ENCODE data around the gene GLS.
"Not testable (repeated sequence)": the region's sequence is repeated elsewhere in the genome, so short reads cannot be mapped to it uniquely, and the experiment has no call there.

Gene GLS

DNA sequence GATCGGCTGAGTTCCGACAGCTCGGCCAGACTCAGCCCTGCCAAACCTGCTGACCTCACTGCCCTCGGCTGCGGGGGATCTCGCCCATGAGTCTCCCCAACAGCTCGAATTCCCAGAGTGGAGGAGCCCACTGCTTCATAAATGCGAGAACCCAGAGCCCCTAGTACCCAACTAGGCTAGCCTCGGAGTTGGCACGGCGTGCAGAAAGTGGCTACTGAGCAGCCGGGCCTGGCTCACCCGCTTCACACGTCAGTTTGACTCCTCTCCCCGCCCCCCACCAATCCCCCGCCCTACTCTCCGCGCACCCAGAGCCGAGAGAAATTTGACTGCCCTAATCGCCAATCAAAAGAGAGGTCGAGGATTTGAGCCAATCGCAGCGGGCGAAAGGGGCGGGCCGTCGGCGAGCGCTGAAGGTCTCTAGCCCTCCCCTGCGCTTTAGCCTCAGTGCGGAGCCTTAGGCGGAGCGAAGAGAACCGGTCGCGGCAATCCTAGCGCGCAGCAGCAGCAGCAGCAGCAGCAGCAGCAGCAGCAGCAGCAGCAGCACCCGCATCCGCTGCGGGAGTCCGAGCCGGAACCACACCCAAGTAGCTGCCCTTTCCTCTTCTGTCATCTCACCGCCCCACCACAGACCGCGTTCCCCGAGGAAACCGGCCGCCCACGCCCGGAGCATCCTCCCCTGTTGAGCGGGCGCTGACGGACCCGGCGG is at the start of gene GLS:
TSS of gene GLS (plus strand) at position 444 of the 706 bp plus-strand sequence. CDS start 264 bp downstream, outside the sequence.
- peak; percentile 90 for DNase-seq (ENCODE audit: low read depth)

DNA sequence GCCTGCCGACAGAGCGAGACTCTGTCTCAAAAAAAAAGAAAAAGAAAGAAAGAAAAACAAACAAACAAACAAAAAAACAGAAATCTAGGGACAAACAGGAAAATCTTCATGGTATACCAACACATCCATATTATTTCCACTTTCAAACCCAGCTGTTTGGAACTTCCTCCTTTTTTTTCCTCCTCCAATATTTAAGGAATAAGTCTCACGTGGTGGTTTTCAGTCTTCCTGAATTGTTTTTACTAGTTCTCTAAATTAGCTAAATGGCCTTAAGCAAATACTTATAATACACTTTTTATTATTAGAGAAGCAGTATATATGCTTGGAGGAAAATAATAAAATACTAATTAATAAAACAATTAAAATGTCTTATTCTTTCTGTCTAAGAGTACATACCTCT is 48.7 kb upstream of the GLS start:
- DNase-seq (ENCODE audit: low read depth), result no peak

DNA sequence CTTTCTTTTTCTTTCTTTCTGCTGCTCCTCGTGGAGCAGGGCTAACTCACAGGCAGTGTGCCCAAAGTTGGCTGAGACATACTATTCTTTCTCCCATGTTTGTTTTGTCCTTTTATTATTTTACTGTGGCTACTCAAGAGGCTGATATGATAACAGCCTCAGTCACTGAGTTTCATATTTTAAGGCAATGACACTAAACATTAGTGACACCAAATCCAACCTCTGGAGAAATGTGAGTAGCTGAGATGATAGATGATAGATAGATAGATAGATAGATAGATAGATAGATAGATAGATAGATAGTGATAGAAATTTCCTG is 45.8 kb upstream of the GLS start:
- no peak for DNase-seq (ENCODE audit: low read depth)

DNA sequence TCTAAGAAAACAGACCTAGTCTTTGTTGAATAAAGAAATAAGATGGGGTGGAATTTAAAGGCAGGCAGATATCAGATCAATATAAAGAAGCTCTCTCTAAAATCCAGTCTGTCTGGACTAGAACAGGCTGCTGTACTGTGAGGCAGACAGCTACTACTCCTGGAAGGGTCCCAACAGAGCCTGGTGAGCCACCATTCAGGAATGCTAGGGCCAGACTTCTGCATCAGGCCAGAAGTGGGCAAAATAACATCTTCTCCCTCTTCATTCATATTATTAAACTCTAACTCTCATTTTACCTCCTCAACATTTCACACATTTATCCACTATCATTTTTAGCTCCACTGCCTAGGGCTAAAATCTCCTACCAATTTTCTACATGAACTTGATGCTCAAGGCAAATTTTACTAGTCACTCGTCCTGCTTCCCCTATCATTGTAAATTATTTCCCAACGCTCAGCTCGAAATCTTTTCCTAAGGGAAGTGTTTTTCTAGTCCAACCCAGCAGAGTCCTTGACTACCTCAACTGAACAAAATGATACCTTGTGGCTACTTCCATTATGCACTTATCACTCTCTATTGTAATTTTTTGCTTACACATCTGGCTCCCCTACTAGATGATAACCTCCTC is 45.2 kb upstream of the GLS start:
- no peak for DNase-seq (ENCODE audit: low read depth)

DNA sequence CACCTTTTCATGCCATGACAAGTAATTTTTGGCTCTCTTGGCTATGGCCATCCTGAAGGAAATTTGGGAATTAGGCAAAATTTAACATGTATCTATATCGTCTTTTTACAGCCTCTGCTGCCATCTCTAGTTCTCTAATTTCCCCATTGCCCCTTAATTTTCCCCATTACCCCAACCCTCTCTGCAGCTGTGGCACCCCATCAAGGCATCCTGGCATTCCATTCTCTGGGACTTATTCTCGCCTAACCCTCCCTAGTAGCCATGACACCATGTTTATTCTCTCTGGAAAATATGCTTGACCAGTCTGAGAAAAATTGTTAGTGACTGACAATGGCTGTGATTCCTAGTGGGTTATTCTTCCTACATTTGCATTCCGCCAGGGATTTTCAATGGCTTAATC is 43.9 kb upstream of the GLS start:
- no peak for DNase-seq (ENCODE audit: low read depth)

DNA sequence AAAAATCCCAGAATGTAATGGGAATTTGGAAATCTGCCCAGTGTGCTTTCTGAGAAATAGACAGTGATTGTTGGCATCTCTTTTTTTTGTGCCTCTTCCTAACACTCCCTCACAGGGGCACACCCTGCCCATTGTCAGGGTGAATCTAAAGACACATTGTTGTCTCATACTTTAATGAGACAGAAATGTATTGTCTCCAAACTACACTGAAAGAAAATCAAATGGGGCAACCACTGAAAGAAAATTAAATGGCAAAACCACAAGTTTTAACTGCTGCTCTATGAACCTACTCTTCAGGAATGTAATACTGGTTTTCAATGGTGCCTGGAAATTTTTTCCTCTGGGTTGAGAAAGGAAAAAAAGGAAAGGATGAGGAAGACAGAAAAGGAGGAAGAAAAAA is 43.2 kb upstream of the GLS start:
- no peak for DNase-seq (ENCODE audit: low read depth)

DNA sequence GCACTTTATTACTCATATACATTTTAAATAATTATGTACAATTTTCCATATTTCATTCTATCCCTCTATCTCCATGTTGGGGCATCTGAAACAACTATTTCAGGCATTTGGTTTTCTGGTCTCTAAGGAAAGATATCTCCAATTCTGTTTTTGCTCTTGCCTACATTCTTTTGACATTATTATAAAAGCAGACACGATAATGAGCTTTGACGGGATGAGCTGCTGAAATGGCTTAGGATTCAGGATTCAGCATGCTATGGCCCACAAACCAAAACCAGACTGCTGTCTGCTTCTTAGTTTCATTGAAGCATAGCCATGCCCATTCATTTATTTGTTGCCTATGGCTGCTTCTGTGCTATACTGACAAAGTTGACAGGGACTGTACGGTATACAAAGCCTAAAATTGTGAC is 42.7 kb upstream of the GLS start:
- no peak for DNase-seq (ENCODE audit: low read depth)

DNA sequence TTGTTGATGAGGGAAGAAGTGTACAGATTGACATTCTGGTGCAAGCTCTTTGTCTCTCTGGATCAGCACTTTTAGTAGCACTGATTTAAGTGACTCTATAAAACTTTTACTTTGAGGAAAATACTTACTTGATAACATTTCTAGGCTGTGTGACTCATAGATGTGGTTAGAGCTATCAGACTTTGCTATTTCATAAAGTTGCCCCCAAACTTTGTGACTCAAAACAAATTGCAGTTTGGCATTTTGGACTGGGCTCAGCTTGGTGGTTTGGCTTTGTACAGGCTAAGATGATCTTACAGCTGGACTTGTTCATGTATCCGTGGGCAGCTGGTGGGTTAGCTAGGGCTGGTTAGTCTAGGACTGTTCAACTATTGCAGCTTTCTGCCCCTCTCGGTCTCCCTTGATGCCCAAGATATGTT is 42.1 kb upstream of the GLS start:
- DNase-seq (ENCODE audit: low read depth), result no peak

DNA sequence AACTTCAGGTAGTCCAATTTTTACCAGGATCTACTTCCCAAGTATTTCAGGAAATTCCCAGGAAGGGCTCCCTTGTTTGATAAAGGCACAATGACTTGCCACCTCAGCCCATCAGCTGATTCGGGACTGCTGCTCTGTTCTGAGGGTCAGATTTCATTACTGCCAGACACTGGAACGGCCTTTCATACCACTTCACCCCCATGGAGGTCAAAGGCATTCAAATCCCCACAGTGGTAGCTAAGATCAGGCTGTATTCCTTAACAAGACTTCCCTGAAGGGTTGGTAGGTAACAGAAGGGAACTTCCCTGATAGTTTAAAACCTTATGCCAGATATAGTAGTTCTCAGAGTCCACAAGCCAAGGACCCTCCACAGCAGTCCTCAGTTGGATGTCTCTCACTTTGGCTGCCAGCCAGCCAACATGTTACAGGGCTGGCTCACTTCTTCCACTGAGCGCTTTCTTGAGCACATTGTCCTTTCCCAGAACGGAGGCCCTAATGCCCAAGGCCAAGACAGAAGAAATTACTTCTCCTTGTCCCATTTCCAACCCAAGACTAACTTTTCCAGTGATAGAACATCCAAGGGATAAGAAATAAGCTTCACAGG is 40.0 kb upstream of the GLS start:
- no peak for DNase-seq (ENCODE audit: low read depth)

DNA sequence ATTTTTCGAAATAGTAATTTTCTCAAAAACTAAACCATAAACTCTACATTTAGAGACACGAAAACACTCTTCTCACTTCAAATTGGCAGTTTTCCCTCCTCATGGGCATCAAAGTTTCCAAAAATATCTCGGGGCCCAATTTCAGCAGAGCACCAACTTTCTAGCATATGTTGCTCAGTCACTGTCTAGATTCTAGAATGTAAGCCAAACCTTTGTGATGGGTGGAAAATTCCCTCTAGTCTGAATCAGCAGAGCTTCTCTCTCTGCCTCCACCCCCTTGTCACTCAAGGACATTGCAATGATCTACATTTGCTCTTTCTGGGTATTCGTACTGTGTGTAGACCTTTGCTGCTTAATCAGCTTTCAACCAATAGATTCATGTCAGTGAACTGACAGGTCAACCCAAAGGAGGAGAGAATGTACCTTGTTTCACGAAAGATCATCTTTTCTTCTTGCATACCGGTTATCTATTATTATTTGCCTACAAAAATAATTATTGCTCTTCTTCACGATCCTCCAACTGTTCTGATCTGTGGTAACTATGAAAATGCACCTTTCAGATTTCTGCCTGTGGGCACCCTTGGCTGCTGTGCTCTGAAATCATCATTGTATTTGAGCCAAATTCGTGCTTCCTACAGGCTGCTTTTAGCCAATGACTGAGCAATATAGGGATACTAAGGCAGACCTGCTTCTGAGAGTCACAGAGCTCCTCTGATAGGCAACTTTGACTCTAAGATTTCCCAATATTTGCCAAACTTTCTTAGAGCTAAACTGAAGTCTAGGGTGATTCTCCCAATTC is 38.7 kb upstream of the GLS start:
- DNase-seq (ENCODE audit: low read depth), result no peak

DNA sequence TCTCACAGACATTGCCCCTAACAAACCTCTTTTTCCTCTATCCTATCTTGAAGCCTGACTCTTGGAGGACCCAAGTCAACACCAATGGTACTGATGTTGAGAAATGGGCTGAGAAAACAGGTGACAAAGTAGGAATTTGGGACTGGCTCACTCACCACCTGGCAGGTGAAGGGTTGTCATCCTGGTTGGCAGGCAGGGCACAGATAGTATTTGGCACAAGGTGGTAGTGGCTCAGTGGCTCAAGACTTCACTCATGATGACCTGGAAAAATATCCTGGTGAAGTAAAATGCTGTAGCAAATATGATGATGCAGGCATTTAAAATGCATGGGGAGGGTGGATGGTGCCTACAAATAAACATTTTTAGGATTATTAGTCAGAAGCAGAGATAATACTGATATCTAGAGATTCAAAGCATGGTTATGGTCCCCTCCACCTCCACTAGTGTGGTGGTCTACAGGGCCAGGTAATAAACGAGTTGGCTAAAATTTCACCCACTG is 38.0 kb upstream of the GLS start:
- DNase-seq (ENCODE audit: low read depth), result no peak

DNA sequence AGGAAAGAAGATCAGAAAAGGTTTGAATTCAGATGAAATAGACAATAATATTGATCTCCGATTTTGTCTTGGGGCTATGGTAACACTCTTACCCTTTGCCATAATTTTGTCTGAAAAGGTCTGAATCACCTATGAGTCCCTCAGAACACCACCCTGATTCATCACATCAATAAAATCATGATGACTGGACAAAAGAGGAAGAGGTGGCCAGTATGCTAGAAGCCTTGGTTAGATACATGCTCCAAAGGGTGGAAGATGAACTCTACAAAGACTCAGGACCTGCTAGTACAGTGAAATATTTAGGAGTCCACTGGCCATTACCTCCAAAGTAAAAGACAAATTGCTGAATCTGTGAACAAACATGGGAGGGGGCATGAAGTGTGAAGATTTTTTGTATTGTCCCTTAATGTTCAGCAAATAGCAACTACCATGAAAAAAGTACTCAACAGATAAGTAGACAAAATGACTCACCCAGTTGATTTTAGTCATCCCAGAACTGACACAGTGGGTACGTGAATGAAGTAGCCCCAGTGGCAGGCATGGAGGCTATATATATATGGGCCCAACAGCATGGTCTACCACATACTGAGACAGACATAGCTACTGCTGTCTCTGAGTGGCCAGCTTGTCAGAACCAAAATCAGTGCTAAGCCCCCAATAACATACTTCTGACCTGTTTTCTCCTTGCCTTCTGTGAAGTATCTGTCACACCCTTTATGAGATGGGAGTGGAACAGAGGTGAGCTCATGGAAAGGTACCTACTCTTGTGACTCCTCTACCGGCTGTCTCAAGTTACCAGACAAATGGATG is 36.5 kb upstream of the GLS start:
- no peak for DNase-seq (ENCODE audit: low read depth)

DNA sequence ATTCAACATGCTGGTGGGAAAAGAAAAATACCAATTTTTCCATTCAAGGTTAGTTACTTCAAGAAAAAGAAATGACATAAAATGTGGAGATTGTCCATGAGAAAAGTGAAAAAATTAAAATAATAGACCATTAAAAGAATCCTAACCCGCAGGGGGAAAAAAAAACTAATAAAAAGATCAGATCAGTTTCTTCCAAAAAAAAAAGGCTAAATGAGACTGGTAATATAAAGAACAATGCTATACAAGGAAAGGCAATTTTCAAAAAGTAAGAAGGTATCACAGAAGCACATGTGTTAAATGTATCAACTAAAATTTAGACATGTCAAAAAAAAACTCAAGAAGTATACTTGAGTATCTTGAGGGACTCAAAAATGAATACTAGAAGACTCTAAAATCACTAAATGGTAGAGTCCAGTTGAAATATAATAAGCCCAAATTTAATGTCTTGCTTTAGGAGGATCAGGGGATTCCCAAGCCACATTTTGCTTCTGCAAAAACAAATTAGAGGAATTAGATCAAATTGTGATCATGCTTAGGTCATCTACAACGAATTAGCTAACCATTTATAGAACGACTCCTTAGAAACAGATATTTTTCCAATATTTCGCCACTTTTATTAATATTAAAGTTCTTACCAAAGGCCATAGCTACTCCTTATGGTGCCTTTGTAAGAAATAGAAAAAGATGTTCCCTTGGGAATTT is 35.8 kb upstream of the GLS start:
- DNase-seq (ENCODE audit: low read depth), result no peak

DNA sequence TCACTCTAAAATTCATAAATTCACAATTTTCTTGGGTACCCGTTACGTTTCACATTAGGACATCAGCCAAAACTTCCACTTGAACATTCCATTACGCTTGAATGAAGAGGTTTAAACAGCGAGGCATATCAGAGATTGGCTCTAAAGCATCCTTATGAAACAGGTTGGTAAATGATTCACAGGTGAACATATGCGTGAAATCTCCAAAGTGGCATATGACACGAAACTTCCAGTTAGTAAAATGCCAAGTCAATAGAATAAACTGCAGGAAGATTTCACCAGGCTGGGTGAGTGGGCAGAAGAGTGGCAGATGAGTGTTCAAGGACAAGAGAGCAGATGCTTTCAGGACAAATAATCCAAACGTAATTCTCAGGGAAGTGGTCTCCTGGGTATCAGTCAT is 33.9 kb upstream of the GLS start:
- DNase-seq (ENCODE audit: low read depth), result no peak

DNA sequence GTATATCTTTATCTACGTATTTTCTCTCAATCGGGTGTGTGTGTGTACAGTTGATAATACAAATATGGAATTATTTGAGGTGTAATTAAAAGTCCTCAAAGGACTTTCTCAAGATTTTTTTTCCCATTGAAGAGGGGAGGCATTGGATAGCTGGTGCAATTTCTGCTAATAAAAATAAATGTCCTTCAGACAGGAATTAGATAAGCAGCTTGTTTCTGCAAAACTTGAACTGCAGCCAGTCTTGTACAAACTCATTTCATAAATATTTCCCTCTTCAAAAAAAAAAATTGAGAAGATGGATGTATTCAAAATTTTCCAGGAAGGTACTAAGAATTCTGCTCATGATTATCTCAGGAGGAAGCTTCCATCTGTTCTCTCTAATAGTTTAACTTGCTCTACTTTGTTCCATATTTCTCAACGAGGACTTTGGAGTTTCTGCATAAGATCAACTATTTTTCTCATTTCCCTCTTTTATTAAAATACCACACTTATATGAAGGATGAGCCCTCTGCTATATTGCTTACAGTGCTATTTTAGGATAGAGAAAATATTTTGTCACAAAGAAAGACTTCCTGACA is 33.0 kb upstream of the GLS start:
- no peak for DNase-seq (ENCODE audit: low read depth)

DNA sequence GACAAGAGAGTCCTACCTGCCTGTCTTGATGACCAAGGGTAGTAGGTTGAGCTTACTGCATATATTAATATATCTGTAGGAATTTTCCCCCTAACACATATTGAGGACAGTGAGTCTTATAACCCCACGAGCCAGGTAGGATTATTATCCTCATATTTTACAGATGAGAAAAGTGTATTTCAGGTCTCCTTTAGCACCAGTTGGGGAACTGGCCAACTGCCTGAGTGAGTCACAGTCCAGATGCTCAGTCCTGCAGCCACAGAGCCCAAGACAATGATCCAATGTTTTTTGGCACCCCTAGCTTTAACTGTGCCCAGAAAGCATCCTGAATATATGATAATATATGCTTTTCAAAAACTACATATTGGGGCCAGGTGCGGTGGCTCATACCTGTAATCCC is 30.8 kb upstream of the GLS start:
- no peak for DNase-seq (ENCODE audit: low read depth)

DNA sequence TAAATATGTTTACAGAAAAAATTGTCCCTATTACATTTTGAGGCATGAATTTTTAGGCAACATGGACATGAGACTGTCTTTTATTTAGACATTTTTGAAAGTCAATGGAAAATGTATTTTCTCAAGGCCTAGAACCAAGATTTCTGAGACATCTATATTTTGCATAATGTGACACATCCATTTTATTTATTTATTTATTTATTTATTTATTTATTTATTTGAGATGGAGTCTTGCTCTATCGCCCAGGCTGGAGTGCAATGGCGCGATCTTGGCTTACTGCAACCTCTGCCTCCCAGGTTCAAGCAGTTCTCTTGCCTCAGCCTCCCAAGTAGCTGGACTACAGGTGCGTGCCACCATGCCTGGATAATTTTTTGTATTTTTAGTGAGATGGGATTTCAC is 27.6 kb upstream of the GLS start:
- not testable (repeated sequence) for DNase-seq (ENCODE audit: low read depth)

DNA sequence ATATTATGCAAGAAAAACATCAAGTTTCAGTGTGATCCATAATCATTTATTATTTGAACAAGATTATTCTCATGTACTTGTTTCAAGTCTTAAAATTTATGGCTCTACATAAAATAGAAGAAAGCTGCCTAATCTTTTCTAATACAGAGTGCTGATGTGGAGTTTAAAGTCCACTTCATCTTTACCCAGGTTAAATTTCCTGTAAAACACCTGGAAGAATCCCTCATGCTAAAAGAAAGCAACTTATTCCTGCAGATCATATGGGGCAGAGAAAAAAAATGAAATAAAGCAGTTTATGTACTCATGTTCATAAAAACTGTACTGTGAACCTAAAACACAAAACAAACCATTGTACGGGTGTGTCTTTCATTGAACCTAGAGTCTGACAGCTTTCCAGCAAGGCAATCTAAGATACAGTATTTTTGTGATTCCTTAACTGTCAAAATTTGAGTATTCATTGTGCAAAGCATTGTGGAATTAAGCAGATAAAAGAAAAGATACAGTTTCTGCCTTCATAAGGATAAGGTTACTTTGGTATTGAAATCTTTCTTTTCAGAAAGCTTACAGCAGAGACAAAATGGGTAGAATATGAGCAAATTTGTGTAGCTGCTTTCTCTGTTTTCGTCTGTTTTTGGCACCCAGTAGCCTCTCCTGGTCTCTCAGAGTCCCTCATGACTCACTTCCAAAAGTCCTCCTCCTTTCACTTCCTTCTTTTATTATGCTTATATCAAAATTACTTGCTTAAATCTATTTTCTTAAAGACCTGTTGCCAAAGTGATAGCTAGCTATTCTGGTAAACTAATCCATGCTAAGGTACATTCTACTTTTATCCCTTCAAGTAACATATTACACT is 26.9 kb upstream of the GLS start:
- DNase-seq (ENCODE audit: low read depth), result no peak

DNA sequence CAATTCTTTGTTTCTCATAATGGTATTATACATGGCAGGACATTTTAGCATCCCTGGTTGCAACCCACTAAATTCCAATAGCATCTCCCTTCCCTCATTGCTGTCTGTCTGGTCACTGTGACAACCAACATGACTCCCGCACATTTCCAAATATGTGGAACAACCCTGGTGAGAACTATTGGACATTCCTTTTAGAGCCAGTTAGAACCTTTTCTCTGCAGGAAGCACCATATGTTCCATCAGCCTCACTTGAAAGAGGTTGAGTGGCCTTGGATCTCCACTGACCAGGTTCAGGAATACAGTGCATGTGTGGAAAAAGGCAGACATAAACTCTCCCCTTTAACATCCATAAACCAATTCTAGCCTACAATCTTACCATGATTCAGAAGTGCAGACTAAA is 25.9 kb upstream of the GLS start:
- DNase-seq (ENCODE audit: low read depth), result no peak

DNA sequence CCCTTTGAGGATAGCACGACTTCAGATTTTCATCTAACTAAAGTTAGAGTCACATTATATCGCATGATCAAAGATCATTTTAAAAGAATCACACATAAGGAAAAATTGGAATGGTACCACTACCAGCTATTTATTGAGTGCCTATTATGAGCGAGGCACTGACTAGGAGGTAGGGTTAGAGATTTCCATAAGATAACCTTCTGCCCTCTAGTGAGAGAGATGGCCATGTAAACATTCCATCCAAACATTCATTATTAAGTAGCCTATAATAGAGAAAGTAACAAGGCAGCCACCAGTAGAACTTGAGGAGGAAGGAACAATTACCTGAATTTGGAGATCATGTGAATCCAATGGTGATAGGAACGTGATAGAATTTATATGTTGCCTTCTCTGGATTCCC is 25.4 kb upstream of the GLS start:
- no peak for DNase-seq (ENCODE audit: low read depth)

Measured in stimulated activated CD8-positive, alpha-beta memory T cell treated with anti-CD3 and anti-CD28 coated beads, Interleukin-15, amount 100 ng/mL, for 1 hour (primary cell).